ENCODE measurements around the gene HCRTR1.

Gene HCRTR1

DNA sequence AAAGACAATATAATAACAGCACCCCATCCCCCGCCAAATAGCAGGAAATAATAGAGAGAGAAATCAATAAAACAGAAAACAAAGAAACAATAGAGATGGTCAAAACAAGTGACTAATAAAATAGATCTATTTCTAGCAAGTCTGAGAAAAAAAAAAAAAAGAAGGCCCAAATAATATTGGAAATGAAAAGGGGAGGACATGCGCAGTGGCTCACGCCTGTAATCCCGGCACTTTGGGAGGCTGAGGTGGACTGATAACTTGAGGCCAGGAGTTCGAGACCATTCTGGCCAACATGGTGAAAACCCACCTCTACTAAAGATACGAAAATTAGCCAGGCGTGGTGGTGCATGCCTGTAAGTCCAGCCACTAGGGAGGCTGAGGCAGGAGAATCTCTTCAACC is 18.5 kb upstream of the HCRTR1 start:
- no peak for TF ChIP-seq POLR2A (IDR thresholded peaks at IDR 0.05; ENCODE audit: low read depth, low read length)
- FAIRE-seq, result no peak
- DNase-seq (ENCODE audit: insufficient read length, low spot score), result no peak

DNA sequence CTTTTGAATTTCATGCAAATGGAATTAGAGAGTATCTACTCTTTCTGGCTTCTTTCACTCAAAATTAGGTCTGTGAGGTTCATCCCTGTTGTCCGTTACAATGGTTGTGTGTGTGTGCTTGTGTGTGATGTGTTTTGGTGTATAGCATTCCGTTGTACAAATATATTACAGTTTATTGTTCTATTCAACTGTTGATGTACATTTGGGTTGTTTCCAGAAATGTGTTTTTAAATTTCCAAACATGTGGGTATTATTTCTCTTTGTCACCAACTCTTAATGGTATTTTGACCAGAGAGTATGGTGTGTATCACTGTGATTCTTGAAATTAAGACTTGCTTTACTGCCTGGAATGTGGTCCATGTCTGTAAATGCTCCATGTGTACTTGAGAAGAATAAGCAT is 16.8 kb upstream of the HCRTR1 start:
- TF ChIP-seq POLR2A (IDR thresholded peaks at IDR 0.05; ENCODE audit: low read depth, low read length), result no peak
- DNase-seq (ENCODE audit: insufficient read length, low spot score) (no peak), FAIRE-seq (no peak)

GRCh38 chr1:31602081-31602480 is 15.4 kb upstream of the HCRTR1 start:
- no peak for FAIRE-seq
- TF ChIP-seq POLR2A (IDR thresholded peaks at IDR 0.05; ENCODE audit: low read depth, low read length), result no peak

DNA sequence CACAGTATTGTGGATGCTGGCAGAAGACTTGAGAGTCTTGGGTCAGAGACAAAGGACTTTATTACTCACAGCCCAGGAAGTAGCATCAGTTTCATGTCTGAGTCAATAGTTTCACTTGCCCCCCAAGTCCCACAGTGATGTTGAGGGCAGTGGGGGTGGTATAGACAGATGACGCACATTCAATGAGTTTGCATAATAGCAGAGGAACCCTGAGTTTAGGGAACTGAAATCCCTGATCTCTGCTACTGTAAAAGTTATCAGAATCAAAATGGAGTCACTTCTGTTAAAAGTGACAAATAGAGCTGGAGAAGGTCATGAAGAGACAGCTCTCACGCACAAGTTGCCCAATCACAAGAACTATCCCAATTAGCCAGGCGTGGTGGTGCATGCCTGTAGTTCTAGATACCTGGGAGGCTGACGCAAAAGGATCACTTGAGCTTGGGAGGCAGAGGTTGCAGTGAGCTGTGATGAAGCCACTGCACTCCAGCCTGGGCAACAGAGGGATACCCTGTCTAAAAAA is 11.5 kb upstream of the HCRTR1 start:
- no peak for FAIRE-seq
- no peak for DNase-seq (ENCODE audit: insufficient read length, low spot score)
- TF ChIP-seq POLR2A (IDR thresholded peaks at IDR 0.05; ENCODE audit: low read depth, low read length), result no peak

More at GRCh38 chr1:31602081-31602480, 15.4 kb upstream of the HCRTR1 start:
- no peak for DNase-seq (ENCODE audit: insufficient read length, low spot score)

- FAIRE-seq, result no peak
- DNase-seq (ENCODE audit: insufficient read length, low spot score), result no peak
- no peak for TF ChIP-seq POLR2A (IDR thresholded peaks at IDR 0.05; ENCODE audit: low read depth, low read length)
These were observed 10.1 kb upstream of the HCRTR1 start for GRCh38 chr1:31607360-31607759.

DNA sequence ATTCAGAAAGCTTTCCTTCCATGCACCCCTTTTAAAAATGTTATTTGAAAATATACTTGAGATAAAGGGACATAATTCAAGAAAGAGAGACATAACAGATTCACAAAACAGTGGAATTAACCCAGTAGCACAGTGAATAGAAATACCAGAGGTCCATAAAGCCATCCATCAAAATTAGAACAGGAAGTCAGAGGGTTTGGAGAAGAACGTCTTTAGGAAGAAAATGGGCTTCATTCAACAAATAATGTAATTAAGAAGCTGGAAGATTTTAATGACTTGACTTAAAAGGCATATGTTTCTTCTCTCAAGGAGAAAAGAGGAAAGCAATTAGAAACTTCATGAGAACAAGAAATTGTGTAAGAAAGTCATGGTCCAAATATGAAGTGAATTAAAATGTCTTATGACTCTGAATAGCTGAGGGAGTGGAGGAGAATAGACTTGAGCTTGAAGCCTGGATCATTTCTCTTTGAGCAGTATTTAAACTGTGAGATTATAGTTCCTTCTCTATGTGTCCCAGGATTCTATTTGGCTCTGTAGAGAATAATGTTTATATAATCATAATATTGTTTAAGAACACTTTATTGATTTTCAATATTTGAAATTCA is 7.9 kb upstream of the HCRTR1 start:
- DNase-seq (ENCODE audit: insufficient read length, low spot score) (no peak), FAIRE-seq (no peak)
- no peak for TF ChIP-seq POLR2A (IDR thresholded peaks at IDR 0.05; ENCODE audit: low read depth, low read length)

DNA sequence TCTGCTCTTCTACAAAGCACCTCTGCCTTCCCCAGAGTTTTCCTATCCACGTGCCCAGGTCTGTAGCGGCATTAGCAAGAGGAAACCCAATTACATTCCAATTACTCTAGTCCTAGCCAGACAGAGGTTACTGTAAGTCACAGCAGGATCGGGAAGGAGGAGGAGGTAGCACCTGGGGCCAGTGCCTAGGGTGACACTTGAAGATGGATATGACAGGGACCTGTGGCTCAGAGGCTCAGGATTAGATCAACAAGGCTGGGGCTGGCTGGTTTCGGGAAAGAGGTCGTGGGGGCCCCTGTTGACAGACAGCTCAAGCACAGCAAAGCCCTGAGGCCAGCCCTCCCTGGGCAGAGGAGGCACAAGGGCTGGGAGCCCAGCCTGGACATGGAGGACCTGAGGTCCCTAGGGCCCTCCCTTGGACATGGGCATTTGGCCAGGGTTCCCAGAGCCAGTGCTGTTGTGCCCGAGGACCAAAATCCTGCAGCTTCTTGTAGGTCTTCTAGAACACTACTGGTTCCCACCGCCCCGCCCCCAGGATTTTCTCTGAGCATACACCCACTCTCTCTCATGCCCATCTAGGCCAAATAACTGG is 3.0 kb upstream of the HCRTR1 start:
- no peak for TF ChIP-seq POLR2A (IDR thresholded peaks at IDR 0.05; ENCODE audit: low read depth, low read length)
- FAIRE-seq (no peak), DNase-seq (ENCODE audit: insufficient read length, low spot score) (no peak)

- TF ChIP-seq POLR2A (IDR thresholded peaks at IDR 0.05; ENCODE audit: low read depth, low read length), result no peak
- DNase-seq (ENCODE audit: insufficient read length, low spot score) (no peak), FAIRE-seq (no peak)
These were observed 2.1 kb upstream of the HCRTR1 start for GRCh38 chr1:31615414-31615813.

GRCh38 chr1:31615939-31616338 is 1.6 kb upstream of the HCRTR1 start:
- FAIRE-seq, result no peak
- TF ChIP-seq POLR2A (IDR thresholded peaks at IDR 0.05; ENCODE audit: low read depth, low read length), result no peak
- DNase-seq (ENCODE audit: insufficient read length, low spot score), result no peak

- no peak for FAIRE-seq
- no peak for TF ChIP-seq POLR2A (IDR thresholded peaks at IDR 0.05; ENCODE audit: low read depth, low read length)
- DNase-seq (ENCODE audit: insufficient read length, low spot score), result peak; percentile 45
These were observed 642 bp downstream of the HCRTR1 start for GRCh38 chr1:31617916-31618746.

DNA sequence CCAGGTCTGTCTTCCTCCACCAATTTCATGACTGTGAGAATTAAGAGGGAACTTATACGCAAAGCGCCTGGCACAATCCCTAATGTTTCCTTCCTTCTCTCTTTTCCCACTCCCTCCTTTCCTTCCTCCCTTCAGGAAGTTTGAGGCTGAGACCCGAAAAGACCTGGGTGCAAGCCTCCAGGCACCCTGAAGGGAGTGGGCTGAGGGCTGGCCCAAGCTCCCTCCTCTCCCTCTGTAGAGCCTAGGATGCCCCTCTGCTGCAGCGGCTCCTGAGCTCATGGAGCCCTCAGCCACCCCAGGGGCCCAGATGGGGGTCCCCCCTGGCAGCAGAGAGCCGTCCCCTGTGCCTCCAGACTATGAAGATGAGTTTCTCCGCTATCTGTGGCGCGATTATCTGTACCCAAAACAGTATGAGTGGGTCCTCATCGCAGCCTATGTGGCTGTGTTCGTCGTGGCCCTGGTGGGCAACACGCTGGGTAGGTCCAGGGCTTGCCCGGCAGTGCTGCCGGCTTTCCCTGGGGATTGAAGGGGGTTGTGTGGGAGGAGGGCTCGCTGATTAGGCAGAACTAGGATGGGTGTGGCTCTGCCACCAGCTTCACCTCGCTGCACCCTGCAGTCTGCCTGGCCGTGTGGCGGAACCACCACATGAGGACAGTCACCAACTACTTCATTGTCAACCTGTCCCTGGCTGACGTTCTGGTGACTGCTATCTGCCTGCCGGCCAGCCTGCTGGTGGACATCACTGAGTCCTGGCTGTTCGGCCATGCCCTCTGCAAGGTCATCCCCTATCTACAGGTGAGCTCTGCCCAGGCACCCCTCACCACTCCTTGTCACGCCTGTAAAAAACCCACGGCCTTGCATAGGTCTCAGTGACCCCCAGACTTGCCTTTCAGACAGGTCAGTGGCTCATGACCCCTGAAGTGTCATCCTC is 1.7 kb downstream of the HCRTR1 start:
- DNase-seq (ENCODE audit: insufficient read length, low spot score) (no peak), FAIRE-seq (no peak)
- TF ChIP-seq POLR2A (IDR thresholded peaks at IDR 0.05; ENCODE audit: low read depth, low read length), result no peak

DNA sequence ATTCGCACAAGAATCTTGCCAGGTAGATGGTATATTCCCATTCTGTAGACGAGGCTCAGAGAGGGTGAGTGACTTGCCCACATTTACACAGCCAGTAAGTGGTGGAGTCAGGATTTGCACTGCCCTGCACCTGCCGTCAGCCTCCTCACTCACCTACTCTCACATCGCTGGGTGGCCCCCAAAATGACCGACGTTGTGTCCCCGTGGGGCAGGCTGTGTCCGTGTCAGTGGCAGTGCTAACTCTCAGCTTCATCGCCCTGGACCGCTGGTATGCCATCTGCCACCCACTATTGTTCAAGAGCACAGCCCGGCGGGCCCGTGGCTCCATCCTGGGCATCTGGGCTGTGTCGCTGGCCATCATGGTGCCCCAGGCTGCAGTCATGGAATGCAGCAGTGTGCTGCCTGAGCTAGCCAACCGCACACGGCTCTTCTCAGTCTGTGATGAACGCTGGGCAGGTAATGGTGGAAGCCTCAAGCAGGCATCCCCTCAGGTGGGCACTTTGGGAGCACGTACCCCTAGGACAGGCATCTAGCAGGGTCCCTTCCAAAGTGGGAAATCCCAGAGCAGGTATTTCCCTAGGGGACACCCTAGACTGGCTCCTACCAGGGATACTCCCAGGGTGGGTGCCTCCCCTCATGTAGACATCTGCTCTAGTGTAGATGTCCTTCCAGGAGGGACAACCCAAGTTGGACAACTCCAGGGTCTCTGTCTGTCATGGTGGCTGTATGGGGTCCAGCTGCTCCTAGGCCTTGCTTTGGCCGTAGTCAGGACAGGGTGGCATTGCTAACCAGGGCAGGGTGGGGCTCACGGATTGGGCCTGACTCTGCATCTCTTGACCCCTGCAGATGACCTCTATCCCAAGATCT is 3.4 kb downstream of the HCRTR1 start:
- DNase-seq (ENCODE audit: insufficient read length, low spot score), result no peak
- no peak for FAIRE-seq
- TF ChIP-seq POLR2A (IDR thresholded peaks at IDR 0.05; ENCODE audit: low read depth, low read length), result no peak

- no peak for DNase-seq (ENCODE audit: insufficient read length, low spot score)
- FAIRE-seq, result no peak
- no peak for TF ChIP-seq POLR2A (IDR thresholded peaks at IDR 0.05; ENCODE audit: low read depth, low read length)
These were observed 4.0 kb downstream of the HCRTR1 start for GRCh38 chr1:31621498-31621820.
